GM18909 (cell line): ENCODE results near the gene TRIM68.
A peak's percentile ranks its signal among the peaks of the same experiment; 100 is the strongest.

Experiments used
- ATAC-seq: cut with Tn5 transposase; IDR thresholded peaks from one replicate; pipeline ENCODE4 v1.9.1; 2021; ENCODE audit warnings: mild to moderate bottlenecking; ENCODE audit not compliant: unreplicated experiment, poor library complexity

TRIM68 gene

DNA sequence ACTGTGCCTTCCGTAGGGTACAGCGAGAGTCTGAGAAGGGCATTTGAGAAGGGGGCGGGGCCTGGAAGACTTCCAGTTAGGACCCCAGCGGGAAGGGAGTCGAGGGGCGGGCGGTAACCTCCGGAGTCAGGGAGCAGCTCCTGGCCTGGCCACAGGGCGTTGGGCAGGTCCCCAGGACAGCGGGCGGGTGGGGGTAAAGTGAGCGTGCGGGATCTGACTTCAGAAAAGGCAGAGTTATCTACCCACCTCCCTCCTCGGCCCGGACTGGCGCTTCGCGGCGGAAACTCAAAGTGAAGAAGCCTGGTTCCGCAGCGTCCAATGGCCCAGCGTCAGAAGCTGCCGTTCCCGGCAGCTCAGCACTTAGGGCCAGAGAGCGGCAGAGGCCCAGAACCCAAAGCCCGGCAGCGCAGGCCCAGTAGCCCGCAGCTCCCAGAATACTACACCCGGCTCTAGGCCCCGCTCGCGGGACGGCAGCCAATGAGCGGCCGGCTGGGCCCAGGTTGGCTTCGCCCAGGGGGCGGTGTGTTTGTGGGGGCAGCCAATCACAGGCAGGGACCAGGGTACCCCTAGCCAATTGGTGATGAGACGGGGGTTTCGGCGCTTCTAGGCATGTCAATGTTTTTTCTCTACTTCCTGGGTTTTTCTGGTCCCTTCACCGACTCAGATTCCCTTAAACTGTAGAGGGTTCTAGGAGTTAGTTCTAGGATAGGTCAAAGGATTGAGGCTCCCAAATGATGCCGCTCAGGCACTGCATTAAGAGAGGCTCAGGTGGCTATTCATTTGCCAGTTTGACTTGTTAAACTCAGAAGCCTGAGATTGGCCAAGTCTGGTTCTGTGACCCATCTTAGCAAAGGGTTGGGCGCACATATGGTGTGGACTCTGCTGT lies at the start of gene TRIM68:
TRIM68 (minus strand) TSS at position 451 of the 886 bp plus-strand sequence. CDS start 2,727 bp downstream, outside the sequence.
- peak; percentile 100 for ATAC-seq

DNA sequence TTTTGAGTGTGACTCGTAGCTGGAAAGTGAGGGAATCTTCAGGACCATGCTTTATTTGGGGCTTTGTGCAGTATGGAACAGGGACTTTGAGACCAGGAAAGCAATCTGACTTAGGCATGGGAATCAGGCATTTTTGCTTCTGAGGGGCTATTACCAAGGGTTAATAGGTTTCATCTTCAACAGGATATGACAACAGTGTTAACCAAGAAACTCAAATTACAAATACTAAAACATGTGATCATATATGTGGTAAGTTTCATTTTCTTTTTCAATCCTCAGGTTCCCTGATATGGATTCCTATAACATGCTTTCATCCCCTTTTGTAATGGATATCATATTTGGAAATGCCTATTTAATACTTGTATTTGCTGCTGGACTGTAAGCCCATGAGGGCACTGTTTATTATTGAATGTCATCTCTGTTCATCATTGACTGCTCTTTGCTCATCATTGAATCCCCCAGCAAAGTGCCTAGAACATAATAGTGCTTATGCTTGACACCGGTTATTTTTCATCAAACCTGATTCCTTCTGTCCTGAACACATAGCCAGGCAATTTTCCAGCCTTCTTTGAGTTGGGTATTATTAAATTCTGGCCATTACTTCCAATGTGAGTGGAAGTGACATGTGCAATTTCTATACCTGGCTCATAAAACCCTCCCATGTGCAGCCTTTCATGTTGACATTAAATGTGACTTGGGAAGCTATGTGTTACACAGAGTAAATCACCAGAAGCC lies 46.8 kb upstream of the TRIM68 start:
- no peak for ATAC-seq

DNA sequence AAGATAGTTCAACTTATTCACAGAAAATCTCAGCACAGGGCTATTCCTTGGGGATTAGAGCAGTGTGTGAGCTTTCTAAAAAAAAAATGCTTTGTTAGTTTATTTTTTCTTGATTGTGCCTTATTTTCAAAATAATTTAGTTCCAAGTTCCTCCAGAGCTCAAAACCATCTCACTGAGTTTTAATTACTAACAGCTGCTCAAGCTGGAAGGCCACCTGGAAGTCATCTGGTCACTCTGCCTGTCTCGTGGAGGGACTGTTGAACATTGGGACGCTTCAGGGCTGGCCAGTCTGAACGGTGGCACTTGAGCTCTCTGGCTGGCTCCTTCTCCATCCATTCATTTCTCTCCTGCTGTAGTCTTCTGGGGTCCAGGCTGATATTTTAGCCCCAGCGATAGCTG lies 39.7 kb upstream of the TRIM68 start:
- no peak for ATAC-seq

- ATAC-seq = no peak
Measured at GRCh38 chr11:4645974-4646373, 37.9 kb upstream of the TRIM68 start.

DNA sequence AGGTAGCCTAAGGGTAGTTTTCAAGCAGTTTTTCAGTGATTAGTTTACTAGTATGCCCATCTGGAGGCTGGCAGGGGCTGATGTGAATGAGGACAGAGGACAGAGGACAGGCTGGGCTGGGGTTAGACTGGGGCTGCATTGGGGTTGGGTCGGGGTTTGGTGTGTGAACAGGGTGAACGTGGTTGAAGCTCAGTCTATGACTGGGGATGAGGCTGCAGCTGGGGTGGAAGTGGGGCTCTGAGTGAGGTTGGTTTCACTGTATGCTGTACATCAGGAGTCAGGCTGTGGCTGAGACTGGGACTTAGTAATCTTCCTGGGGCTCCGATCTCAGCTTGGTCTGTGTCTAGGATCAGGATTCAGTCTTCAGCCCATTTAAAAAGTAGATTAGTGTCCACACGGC lies 36.2 kb upstream of the TRIM68 start:
- no peak for ATAC-seq

- ATAC-seq = no peak
Measured at GRCh38 chr11:4643682-4644081, 35.7 kb upstream of the TRIM68 start, which contains the start of gene OR51E1. Gene OR51E1 (plus strand): TSS chr11:4643982. CDS start chr11:4652527, 8,545 bp downstream.

DNA sequence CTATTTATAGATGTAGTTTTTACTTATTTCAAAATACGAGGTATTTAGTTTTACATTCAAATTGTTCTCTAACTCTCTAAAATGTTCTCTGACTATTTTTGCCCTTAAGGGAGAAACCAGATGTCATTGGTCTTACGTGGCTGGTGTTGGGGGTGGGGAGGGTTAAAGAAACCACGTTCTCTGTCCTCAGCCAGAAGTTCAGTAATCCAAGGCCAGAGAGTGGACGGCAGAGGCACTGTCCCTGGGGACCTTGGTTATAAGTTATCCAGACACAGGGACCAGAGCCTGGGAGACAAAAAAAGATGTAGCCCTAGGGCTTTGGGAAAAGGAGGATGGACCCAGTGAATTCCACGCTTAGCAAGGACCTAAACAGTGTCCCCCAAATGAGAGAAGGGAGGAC lies 35.0 kb upstream of the TRIM68 start:
- no peak for ATAC-seq

GRCh38 chr11:4642043-4642442 lies 34.0 kb upstream of the TRIM68 start:
- no peak for ATAC-seq

- no peak for ATAC-seq
Measured at GRCh38 chr11:4641501-4641900, 33.5 kb upstream of the TRIM68 start.

GRCh38 chr11:4639931-4640330 lies 31.9 kb upstream of the TRIM68 start:
- ATAC-seq = no peak

DNA sequence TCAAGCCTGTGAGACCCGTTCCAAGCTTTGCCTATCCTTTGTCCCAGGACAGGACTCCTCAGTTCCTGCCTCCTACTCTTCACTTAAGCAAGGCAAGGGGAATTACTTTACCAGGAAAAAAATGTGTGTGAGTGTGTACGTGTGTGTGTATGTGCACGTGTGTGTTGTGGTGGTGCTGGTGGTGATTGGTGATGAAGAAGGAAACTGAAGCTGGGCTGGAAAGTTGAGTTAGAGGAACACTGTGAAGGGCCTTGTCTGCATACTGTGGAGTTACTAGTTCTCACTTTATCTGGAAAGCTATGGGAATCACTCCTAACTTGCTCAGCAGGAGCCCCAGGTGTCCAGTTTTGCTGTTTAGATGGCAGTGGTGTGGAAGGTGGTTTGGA lies 29.6 kb upstream of the TRIM68 start:
- ATAC-seq = no peak

- ATAC-seq = peak; percentile 94
Measured at GRCh38 chr11:4636962-4637661, 29.1 kb upstream of the TRIM68 start, which contains the start of gene OR51D1. Gene OR51D1 (plus strand): TSS chr11:4637477. CDS start chr11:4639791, 2,314 bp downstream.

DNA sequence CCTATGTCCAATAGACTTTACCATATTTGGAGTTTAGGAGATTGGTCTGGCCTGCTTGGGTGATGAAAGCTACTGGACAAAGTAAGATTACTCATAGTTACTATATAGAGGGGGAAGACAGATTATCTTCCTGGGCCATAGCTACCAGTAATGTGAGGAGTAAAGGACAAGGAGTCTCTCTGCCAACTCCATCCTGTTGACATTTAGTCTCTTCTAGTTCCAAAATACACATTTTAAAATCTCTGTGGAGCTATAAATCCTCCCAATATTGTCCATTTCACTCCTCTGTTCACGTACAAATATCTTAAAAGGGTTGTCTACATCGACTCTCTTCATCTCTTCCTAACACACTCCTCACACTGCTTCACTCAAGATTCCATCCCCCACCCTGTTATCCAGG lies 28.1 kb upstream of the TRIM68 start:
- ATAC-seq = no peak

- ATAC-seq = peak; percentile 59
Measured at GRCh38 chr11:4626207-4627099, 18.4 kb upstream of the TRIM68 start.

DNA sequence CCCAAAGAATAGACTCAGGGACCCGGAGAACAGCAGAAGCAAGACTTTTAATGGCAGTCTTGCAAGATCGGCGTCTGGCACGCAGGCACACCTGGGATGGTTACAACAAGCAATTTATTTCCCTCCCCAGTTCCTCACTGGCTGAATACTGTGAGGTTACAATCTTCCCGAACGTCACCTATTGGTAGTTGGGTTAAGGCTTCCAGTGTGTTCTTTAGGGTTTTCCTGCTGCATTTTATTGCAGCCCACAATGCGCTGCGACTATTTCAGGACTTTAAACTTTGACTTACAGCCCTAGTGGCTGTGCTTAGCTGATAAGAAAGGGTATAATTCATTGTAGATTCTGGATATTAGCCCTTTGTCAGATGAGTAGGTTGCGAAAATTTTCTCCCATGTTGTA lies 11.5 kb upstream of the TRIM68 start:
- no peak for ATAC-seq

GRCh38 chr11:4615856-4616444 lies 7.9 kb upstream of the TRIM68 start:
- ATAC-seq = no peak

GRCh38 chr11:4611986-4612385 lies 4.0 kb upstream of the TRIM68 start:
- no peak for ATAC-seq

DNA sequence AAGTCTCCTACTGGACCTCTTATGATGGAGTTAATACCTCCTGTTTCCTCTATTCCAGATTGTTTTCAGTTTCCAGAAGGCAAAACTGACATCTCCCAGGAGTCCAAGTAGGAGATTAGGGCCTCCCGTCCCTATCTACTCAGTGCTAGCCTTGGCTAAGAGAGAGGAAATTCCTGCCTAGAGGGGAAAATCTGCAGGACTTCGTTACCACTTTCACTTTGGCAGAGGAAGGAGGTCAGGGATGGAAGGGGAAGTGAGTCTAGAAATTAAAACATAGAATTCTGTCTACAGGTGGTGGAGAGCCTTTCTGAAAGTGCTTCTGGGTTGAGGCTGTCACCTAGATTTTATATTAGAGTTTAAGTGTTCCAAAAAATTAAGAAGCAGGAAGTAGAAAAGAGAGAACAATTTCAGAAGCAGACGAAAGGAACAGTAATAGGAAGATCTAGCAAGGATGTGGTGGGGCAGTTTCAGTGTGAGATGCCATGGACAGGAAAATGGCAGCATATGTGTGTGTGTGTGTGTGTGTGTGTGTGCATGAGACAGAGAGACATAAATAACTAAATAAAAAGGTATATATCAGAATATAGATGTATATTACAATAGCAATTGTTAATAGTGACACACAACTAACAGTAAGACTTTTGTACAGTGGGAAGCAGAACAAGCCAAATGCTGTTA lies 2.4 kb upstream of the TRIM68 start:
- ATAC-seq = no peak

DNA sequence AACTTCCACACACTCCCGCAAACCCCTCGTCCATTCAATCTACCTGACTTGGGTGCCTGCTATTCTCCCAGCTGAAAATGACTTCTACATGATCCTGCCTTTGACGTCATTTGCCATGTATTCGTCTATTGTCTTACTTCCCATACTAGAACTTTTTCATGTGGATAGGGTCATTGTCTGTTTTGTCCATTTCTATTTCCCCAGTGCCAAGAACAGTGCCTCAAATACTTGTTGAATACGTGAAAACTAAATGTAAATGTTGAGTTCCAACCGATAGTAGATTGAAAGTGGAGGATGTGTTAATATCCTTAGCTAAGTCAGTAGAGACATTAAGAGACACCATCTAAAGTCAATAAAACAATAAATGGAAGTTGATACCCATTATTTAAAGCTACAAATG lies 935 bp downstream of the TRIM68 start:
- ATAC-seq = no peak
